H1 (cell line): Measurements from ENCODE around the gene ZFP36L1. TPM values are rescaled to one million over a fixed set of nuclear protein-coding genes. Genes with fewer than 3 reads are reported as not detected.

Experiments used
- CTCF ChIA-PET: fragments of 300-600 bp; sonication (Branson Sonifier 250); formaldehyde crosslinking; loops from one replicate; lab custom pipeline; 2021; ENCODE audit not compliant: partially characterized antibody; lab: Charles Lee
- POLR2A ChIA-PET: fragments of 300-600 bp; sonication (Branson Sonifier 250); formaldehyde crosslinking; loops from one replicate; lab custom pipeline; 2021; ENCODE audit warnings: inconsistent platforms; ENCODE audit not compliant: partially characterized antibody; lab: Charles Lee
- DNase-seq, 2 experiments: peaks; one replicate each; pipeline versions ENCODE4 v3.0.0 to v3.0.0-alpha.2; 2010 to 2022; ENCODE audit warnings: low spot score in 2 of 2, low read depth in 1 of 2, mixed read lengths in 1 of 2
- FAIRE-seq: peaks from 2 replicates; lab custom pipeline; 2011; peaks lifted over from hg19 to GRCh38; lab: Jason Lieb, UNC
- H2AFZ ChIP-seq: 2 replicates; pipeline ENCODE4 v1.8.1; 2012; ENCODE audit warnings: low read length, inconsistent platforms
- H2AK5ac ChIP-seq: 2 replicates; pipeline ENCODE4 v1.6.1; 2013; ENCODE audit warnings: low read depth, low read length
- H2BK120ac ChIP-seq: replicated peaks from 2 replicates; pipeline ENCODE3; 2013; ENCODE audit warnings: low read depth, low read length, inconsistent platforms
- H2BK12ac ChIP-seq: 2 replicates; pipeline ENCODE4 v1.6.1; 2013; ENCODE audit warnings: low read depth, low read length
- H2BK15ac ChIP-seq: 2 replicates; pipeline ENCODE4 v1.6.1; 2013; ENCODE audit warnings: low read length
- H2BK20ac ChIP-seq: 2 replicates; pipeline ENCODE4 v1.6.1; 2013; ENCODE audit warnings: low read length
- H2BK5ac ChIP-seq: 2 replicates; pipeline ENCODE4 v1.6.1; 2013; ENCODE audit warnings: low read depth, low read length
- H3K14ac ChIP-seq: 2 replicates; pipeline ENCODE4 v1.6.1; 2013; ENCODE audit warnings: inconsistent platforms; ENCODE audit not compliant: insufficient read length
- H3K18ac ChIP-seq: 2 replicates; pipeline ENCODE4 v1.6.1; 2013; ENCODE audit warnings: low read length; ENCODE audit errors: extremely low read depth
- H3K23ac ChIP-seq: 2 replicates; pipeline ENCODE4 v1.6.1; 2013; ENCODE audit warnings: inconsistent platforms; ENCODE audit not compliant: insufficient read length
- H3K23me2 ChIP-seq: 2 replicates; pipeline ENCODE4 v1.6.1; 2013; ENCODE audit warnings: low read depth, low read length
- H3K27ac ChIP-seq: 2 replicates; pipeline ENCODE4 v1.6.1; 2011; ENCODE audit warnings: low read depth, low read length, inconsistent platforms
- H3K27me3 ChIP-seq, 4 experiments: replicated peaks in 1 of 4; 1 replicate in 1 of 4; 2 replicates in 3 of 4; pipeline versions ENCODE4 v1.6.1 to v1.8.1; 2011 to 2013; ENCODE audit warnings: low read length in 3 of 4, mild to moderate bottlenecking in 3 of 4, inconsistent platforms in 2 of 4, mixed read lengths in 2 of 4, moderate library complexity in 1 of 4; ENCODE audit not compliant: control insufficient read depth in 3 of 4, insufficient read depth in 3 of 4; ENCODE audit errors: extremely low read depth in 1 of 4
- H3K36me3 ChIP-seq, 4 experiments: 2 replicates each; pipeline versions ENCODE4 v1.6.1 to v1.8.1; 2011 to 2013; ENCODE audit warnings: mild to moderate bottlenecking in 4 of 4, low read length in 3 of 4, moderate library complexity in 2 of 4, control low read depth in 1 of 4, inconsistent platforms in 1 of 4; ENCODE audit not compliant: insufficient read depth in 4 of 4, control insufficient read depth in 2 of 4
- H3K4ac ChIP-seq: replicated peaks from 2 replicates; pipeline ENCODE3; 2013; ENCODE audit warnings: low read length, low read depth, mixed read lengths, inconsistent platforms; ENCODE audit not compliant: insufficient read length
- H3K4me1 ChIP-seq, 4 experiments: replicated peaks in 1 of 4; 1 replicate in 1 of 4; 2 replicates in 3 of 4; pipeline versions ENCODE4 v1.6.1 to v1.8.1; 2011 to 2013; ENCODE audit warnings: low read length in 3 of 4, inconsistent platforms in 2 of 4, mixed read lengths in 1 of 4; ENCODE audit not compliant: insufficient read depth in 4 of 4, control insufficient read depth in 3 of 4
- H3K4me2 ChIP-seq, 2 experiments: 2 replicates each; pipeline versions ENCODE4 v1.6.1 to v1.8.1; 2011 to 2013; ENCODE audit warnings: low read depth in 2 of 2, low read length in 2 of 2, control low read depth in 1 of 2, inconsistent platforms in 1 of 2, mild to moderate bottlenecking in 1 of 2; ENCODE audit not compliant: insufficient read depth in 1 of 2
- H3K4me3 ChIP-seq, 4 experiments: fragments of 200-600, 300-600 bp in 1 of 4; sonication (generic), shearing (Covaris generic), sonication (Bioruptor Twin) in 1 of 4; 2 replicates each; pipeline versions ENCODE4 v1.5.1 to v1.8.1; 2011 to 2016; ENCODE audit warnings: low read length in 4 of 4, low read depth in 3 of 4, control low read depth in 2 of 4, inconsistent platforms in 2 of 4, mild to moderate bottlenecking in 2 of 4, mixed read lengths in 1 of 4, moderate library complexity in 1 of 4; ENCODE audit not compliant: insufficient read depth in 2 of 4; ENCODE audit errors: extremely low read depth in 1 of 4
- H3K56ac ChIP-seq: replicated peaks from 2 replicates; pipeline ENCODE3; 2013; ENCODE audit warnings: low read depth, mild to moderate bottlenecking, mixed read lengths, low read length, inconsistent platforms; ENCODE audit not compliant: insufficient read length
- H3K79me1 ChIP-seq: 2 replicates; pipeline ENCODE4 v1.6.1; 2013; ENCODE audit warnings: low read depth, low read length, control low read depth
- H3K79me2 ChIP-seq, 2 experiments: 2 replicates each; pipeline versions ENCODE4 v1.6.1 to v1.8.1; 2012 to 2013; ENCODE audit warnings: low read length in 2 of 2, mild to moderate bottlenecking in 2 of 2, inconsistent platforms in 1 of 2; ENCODE audit not compliant: insufficient read depth in 2 of 2, control insufficient read depth in 1 of 2
- H3K9ac ChIP-seq, 4 experiments: replicated peaks in 1 of 4; 1 replicate in 1 of 4; 2 replicates in 3 of 4; pipeline versions ENCODE4 v1.6.1 to v1.8.1; 2011 to 2013; ENCODE audit warnings: low read depth in 3 of 4, low read length in 3 of 4, control low read depth in 2 of 4, mild to moderate bottlenecking in 2 of 4, moderate library complexity in 2 of 4, inconsistent platforms in 1 of 4; ENCODE audit errors: extremely low read depth in 1 of 4
- H3K9me3 ChIP-seq, 2 experiments: 2 replicates each; pipeline versions ENCODE4 v1.6.1 to v1.8.1; 2012 to 2013; ENCODE audit warnings: mild to moderate bottlenecking in 2 of 2, moderate library complexity in 2 of 2, control low read depth in 1 of 2, inconsistent platforms in 1 of 2, low read depth in 1 of 2, low read length in 1 of 2, mixed read lengths in 1 of 2; ENCODE audit not compliant: insufficient read depth in 2 of 2
- H4K20me1 ChIP-seq, 2 experiments: replicated peaks in 1 of 2; 2 replicates each; pipeline versions ENCODE3 to v1.8.1; 2011 to 2013; ENCODE audit warnings: inconsistent platforms in 2 of 2, low read length in 2 of 2, mild to moderate bottlenecking in 1 of 2; ENCODE audit not compliant: insufficient read depth in 2 of 2, control insufficient read depth in 1 of 2
- H4K5ac ChIP-seq: 2 replicates; pipeline ENCODE4 v1.6.1; 2013; ENCODE audit warnings: low read length, low read depth, mixed read lengths, inconsistent platforms; ENCODE audit not compliant: insufficient read length
- H4K8ac ChIP-seq: 2 replicates; pipeline ENCODE4 v1.8.0; 2013; ENCODE audit warnings: mild to moderate bottlenecking, moderate library complexity, low read length, inconsistent platforms; ENCODE audit not compliant: insufficient read depth; ENCODE audit errors: extremely low read depth
- H4K91ac ChIP-seq: replicated peaks from 2 replicates; pipeline ENCODE3; 2013; ENCODE audit warnings: low read length, mixed read lengths, inconsistent platforms; ENCODE audit not compliant: insufficient read length
- BACH1 ChIP-seq: IDR thresholded peaks from 2 replicates; pipeline ENCODE4 v1.6.1; 2012; ENCODE audit warnings: low read length, improper control_type of control experiment
- CTBP2 ChIP-seq: IDR thresholded peaks from 2 replicates; pipeline ENCODE4 v1.7.0; 2011; ENCODE audit warnings: borderline replicate concordance, mild to moderate bottlenecking, moderate library complexity, mixed read lengths, low read length; ENCODE audit not compliant: insufficient read depth, insufficient read length
- FOSL1 ChIP-seq: IDR thresholded peaks from 2 replicates; pipeline ENCODE4 v1.6.1; 2011; ENCODE audit warnings: mild to moderate bottlenecking, low read depth, low read length, moderate library complexity; ENCODE audit not compliant: insufficient read depth
- KDM1A ChIP-seq: fragments of 200-600, 300-600 bp; sonication (generic); IDR thresholded peaks from 2 replicates; pipeline ENCODE4 v1.7.1; 2016; ENCODE audit warnings: mild to moderate bottlenecking, low read length, borderline replicate concordance
- MAX ChIP-seq: IDR thresholded peaks from 2 replicates; pipeline ENCODE4 v1.6.1; 2012; ENCODE audit warnings: inconsistent platforms
- NRF1 ChIP-seq: IDR thresholded peaks from 2 replicates; pipeline ENCODE4 v1.6.1; 2011; ENCODE audit warnings: mild to moderate bottlenecking, low read depth, low read length, improper control_type of control experiment
- POLR2A ChIP-seq, 2 experiments: IDR thresholded peaks; 1 replicate in 1 of 2; 2 replicates in 1 of 2; pipeline ENCODE4 v1.6.1; 2011; ENCODE audit warnings: low read depth in 2 of 2, low read length in 2 of 2, mild to moderate bottlenecking in 2 of 2; ENCODE audit errors: control extremely low read depth in 1 of 2
- SIX5 ChIP-seq: IDR thresholded peaks from 2 replicates; pipeline ENCODE4 v1.6.1; 2011; ENCODE audit warnings: mild to moderate bottlenecking, low read depth, low read length
- SP1 ChIP-seq: IDR thresholded peaks from 2 replicates; pipeline ENCODE4 v1.6.1; 2011; ENCODE audit warnings: low read depth, low read length
- TAF1 ChIP-seq: IDR thresholded peaks from 2 replicates; pipeline ENCODE4 v1.6.1; 2011; ENCODE audit warnings: mild to moderate bottlenecking, low read depth, low read length
- TBP ChIP-seq: IDR thresholded peaks from 2 replicates; pipeline ENCODE4 v1.6.1; 2011; ENCODE audit warnings: low read depth, low read length, improper control_type of control experiment
- USF2 ChIP-seq: IDR thresholded peaks from 2 replicates; pipeline ENCODE4 v1.6.1; 2011; ENCODE audit warnings: low read length, improper control_type of control experiment
- WGBS, 2 experiments: shearing (Covaris generic) in 1 of 2; methylation state at CpG; one replicate each; pipeline versions ENCODE4 v1.1.6 to v1.1.7; 2013 to 2015; ENCODE audit warnings: low lambda C conversion rate in 2 of 2, mixed read lengths in 2 of 2, inconsistent platforms in 1 of 2, low coverage in 1 of 2, missing lambda C conversion rate in 1 of 2; ENCODE audit not compliant: insufficient replicate concordance in 2 of 2, insufficient coverage in 1 of 2, insufficient read length in 1 of 2; ENCODE audit errors: extremely low coverage in 1 of 2, missing lambda C conversion rate in 1 of 2; 5-methylcytosine and 5-hydroxymethylcytosine counted together
- polyA plus RNA-seq, 7 experiments: library from polyadenylated mRNA; depleted of rRNA in 3 of 7; stranded (reverse) in 5 of 7; unstranded in 2 of 7; fragments of >200 nt in 5 of 7; fragments of 200-250 nt in 2 of 7; gene quantifications; 1 replicate in 5 of 7; 2 replicates in 1 of 7; 4 replicates in 1 of 7; pipeline versions ENCODE4 v1.2.1 to v1.2.3, GENCODE V29; 2011 to 2013; ENCODE audit warnings: missing spikeins in 2 of 7, mixed read lengths in 2 of 7
- total RNA-seq: library from RNA; stranded (reverse); fragmentation: NEBNext Ultra II Directional; extraction: Animal tissue kit (Norgen Biotek cat#: 25700); gene quantifications from 2 replicates; pipeline ENCODE4 v1.2.1, GENCODE V29; 2021
- TF ChIP-seq, protein P1 (sequence below): IDR thresholded peaks from 2 replicates; pipeline ENCODE4 v1.6.1; 2011; ENCODE audit warnings: low read depth, mild to moderate bottlenecking, low read length; ENCODE audit not compliant: insufficient read depth

ZFP36L1 gene
- total and polyA plus RNA-seq, 2 of the 8 experiments (the other 6 are each of a cell fraction or from before 2014, with no cell fraction given) = 80.4 to 132 TPM

DNA sequence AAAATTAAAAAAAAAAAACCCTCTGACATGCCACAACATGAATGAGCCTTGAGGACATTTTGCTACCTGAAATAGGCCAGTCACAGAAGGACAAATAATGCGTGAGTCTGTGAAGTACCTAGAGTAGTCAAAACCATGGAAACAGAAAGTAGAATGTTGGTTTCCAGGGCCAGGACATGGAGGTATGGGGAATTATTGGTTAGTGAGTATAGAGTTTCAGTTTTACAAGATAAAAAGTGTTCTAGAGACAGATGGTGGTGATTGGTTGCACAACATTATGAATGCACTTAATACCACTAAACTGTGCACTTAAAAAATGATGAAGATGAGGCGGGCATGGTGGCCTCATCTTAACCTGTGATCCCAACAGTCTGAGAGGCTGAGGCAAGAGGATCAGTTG, 47.6 kb upstream of the ZFP36L1 start:
- no peaks in the 10 kb centered on the region for H3K9me3 ChIP-seq
- H4K5ac ChIP-seq = no peak overlapping the region
- no peak overlapping the region for H2BK12ac ChIP-seq
- CTCF ChIA-PET = interaction anchor here (1.1 to 5.8 kb wide), 2 partner anchors 12 to 15 kb away, joined by 3 to 47 read pairs; no protein-coding TSS in a partner anchor
- no peak overlapping the region for H2BK120ac ChIP-seq
- no peaks in the 10 kb centered on the region; a peak in 1 of 8 replicates for H3K36me3 ChIP-seq
- H3K27me3 ChIP-seq = no peaks in the 10 kb centered on the region
- no peak overlapping the region for H4K91ac ChIP-seq
- no peaks in the 10 kb centered on the region for H3K79me2 ChIP-seq
- no peak overlapping the region for H3K56ac ChIP-seq
- no peak overlapping the region for H3K4ac ChIP-seq
- H3K14ac ChIP-seq = no peak overlapping the region
- POLR2A ChIA-PET = interaction anchor here (0.6 kb wide), 1 partner anchor 667 kb away, joined by 3 read pairs; no protein-coding TSS in a partner anchor
- no peak overlapping the region for H2AK5ac ChIP-seq
- no peak overlapping the region for H3K4me3 ChIP-seq
- H3K23me2 ChIP-seq = peaks cover 5% of the 10 kb centered on the region; the same call in 1 of the 2 replicates
- no peak for DNase-seq
- H2AFZ ChIP-seq = no peak overlapping the region
- H3K27ac ChIP-seq = no peak overlapping the region
- H3K9ac ChIP-seq = no peak overlapping the region
- WGBS, 2 experiments = 100% methylated on average over 2 of the region's 2 CpGs; no CpG with 5 or more reads in 1 of the 2 experiments
- no peak overlapping the region for H3K18ac ChIP-seq
- peaks cover 0 to 6% (median 3%) of the 10 kb centered on the region in 4 experiments; a peak in 5 of 7 replicates for H3K4me1 ChIP-seq
- H2BK15ac ChIP-seq = no peak overlapping the region
- no peak overlapping the region for H2BK5ac ChIP-seq
- no peak for FAIRE-seq
- H2BK20ac ChIP-seq = no peak overlapping the region
- H4K20me1 ChIP-seq = no peaks in the 10 kb centered on the region
- H3K79me1 ChIP-seq = no peaks in the 10 kb centered on the region
- H3K23ac ChIP-seq = no peak overlapping the region
- H3K4me2 ChIP-seq = no peak overlapping the region
- no peak for TF ChIP-seq BACH1
- TF ChIP-seq SIX5 = no peak
- no peak for TF ChIP-seq KDM1A
- TF ChIP-seq NRF1 = no peak
- TF ChIP-seq, protein P1, sequence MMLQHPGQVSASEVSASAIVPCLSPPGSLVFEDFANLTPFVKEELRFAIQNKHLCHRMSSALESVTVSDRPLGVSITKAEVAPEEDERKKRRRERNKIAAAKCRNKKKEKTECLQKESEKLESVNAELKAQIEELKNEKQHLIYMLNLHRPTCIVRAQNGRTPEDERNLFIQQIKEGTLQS = no peak
- no peak for TF ChIP-seq FOSL1
- TF ChIP-seq TAF1 = no peak
- TF ChIP-seq USF2 = no peak
- TF ChIP-seq SP1 = no peak
- no peak for TF ChIP-seq CTBP2
- TF ChIP-seq POLR2A (IDR thresholded peaks at IDR 0.05; ENCODE audit: control extremely low read depth in 1 of 2, low read depth in 2 of 2, low read length in 2 of 2) = no peak
- no peak for TF ChIP-seq MAX
- TF ChIP-seq TBP = no peak
- H4K8ac ChIP-seq = no peak overlapping the region
